Measurements from ENCODE around the gene PSMA7. TPM values are rescaled to one million over a fixed set of nuclear protein-coding genes. Genes with fewer than 3 reads are reported as not detected.

Gene PSMA7
- polyA plus RNA-seq, 1 donor (not counting 4 experiments of a cell fraction or from before 2014, with no cell fraction given), result 383 TPM

GRCh38 chr20:62120365-62120762, 22.8 kb downstream of the PSMA7 start:
- H3K4me3 ChIP-seq (ENCODE audit: control insufficient read depth in 2 of 3, extremely low read depth in 1 of 3, insufficient read depth in 2 of 3, low read depth in 1 of 3, low read length in 3 of 3), result no peak overlapping the region
- no peak for DNase-seq (ENCODE audit: low read depth, low spot score)

DNA sequence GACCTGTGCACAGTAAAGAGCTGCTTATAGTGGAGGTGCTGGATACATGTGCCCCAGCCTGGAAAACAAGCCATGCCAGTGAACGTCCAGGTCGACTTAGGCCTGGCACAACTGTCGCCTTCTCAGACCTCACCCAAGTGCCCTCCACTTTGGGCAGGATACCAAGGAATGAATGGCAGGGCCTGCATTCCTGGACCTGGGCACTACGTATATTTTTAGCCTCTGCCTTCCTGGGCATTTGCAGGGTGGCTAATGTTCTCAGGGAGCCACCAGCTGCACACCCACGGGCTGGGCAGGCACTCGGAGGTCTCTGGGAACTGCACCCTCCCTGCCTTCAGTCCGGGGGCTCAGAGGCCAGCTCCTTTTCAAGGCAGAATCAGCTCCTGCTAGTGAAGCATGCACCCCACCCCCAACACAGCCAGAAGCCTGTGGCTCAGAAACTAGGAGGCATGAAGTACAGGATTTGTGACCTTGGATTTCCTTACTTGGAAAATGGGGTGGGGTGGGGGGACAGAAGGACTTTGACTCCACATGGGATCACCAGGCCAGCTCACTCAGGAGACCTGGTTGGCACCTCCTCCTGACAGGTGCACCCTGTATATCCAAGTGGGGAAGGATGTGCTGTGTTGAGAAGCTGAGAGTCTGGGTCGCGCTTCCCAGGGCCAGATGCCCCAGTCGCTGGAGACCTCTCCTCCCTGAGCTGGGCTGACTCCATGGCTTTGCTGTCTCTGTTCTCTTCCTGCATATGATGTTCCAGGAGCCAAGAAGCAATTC, 23.4 kb downstream of the PSMA7 start:
- Histone ChIP-seq H3K4me3 (ENCODE audit: control insufficient read depth in 2 of 3, extremely low read depth in 1 of 3, insufficient read depth in 2 of 3, low read depth in 1 of 3, low read length in 3 of 3) (no peak overlapping the region), H3K9me3 (ENCODE audit: control insufficient read depth, low read depth, low read length) (no peaks in the 10 kb centered on the region), H3K4me2 (ENCODE audit: control insufficient read depth, extremely low read depth, insufficient read depth, low read depth, low read length) (no peak overlapping the region), H3K27me3 (ENCODE audit: control insufficient read depth, extremely low read depth, insufficient read depth, low read length) (peaks cover 33% of the 10 kb centered on the region), H3K4me1 (ENCODE audit: control insufficient read depth, extremely low read depth, insufficient read depth, low read length) (peaks cover 8% of the 10 kb centered on the region), H4K20me1 (ENCODE audit: control insufficient read depth, extremely low read depth, insufficient read depth, low read length) (peaks cover 12% of the 10 kb centered on the region), H2AFZ (ENCODE audit: control insufficient read depth, low read length) (no peak overlapping the region), H3K27ac (ENCODE audit: control insufficient read depth, insufficient read depth, low read length) (no peak overlapping the region), H3K9ac (ENCODE audit: control insufficient read depth, extremely low read depth, insufficient read depth, low read length) (no peak overlapping the region), H3K36me3 (ENCODE audit: control insufficient read depth in 2 of 2, extremely low read depth in 1 of 2, insufficient read depth in 2 of 2, low read length in 2 of 2) (no peaks in the 10 kb centered on the region), H3K9me1 (ENCODE audit: control insufficient read depth, extremely low read depth, insufficient read depth, low read length) (no peaks in the 10 kb centered on the region), H3K79me2 (ENCODE audit: control insufficient read depth, insufficient read depth, low read length) (peaks cover 14% of the 10 kb centered on the region)
- no peak for TF ChIP-seq EZH2 (IDR thresholded peaks at IDR 0.05; ENCODE audit: low read length)
- TF ChIP-seq, protein P1, sequence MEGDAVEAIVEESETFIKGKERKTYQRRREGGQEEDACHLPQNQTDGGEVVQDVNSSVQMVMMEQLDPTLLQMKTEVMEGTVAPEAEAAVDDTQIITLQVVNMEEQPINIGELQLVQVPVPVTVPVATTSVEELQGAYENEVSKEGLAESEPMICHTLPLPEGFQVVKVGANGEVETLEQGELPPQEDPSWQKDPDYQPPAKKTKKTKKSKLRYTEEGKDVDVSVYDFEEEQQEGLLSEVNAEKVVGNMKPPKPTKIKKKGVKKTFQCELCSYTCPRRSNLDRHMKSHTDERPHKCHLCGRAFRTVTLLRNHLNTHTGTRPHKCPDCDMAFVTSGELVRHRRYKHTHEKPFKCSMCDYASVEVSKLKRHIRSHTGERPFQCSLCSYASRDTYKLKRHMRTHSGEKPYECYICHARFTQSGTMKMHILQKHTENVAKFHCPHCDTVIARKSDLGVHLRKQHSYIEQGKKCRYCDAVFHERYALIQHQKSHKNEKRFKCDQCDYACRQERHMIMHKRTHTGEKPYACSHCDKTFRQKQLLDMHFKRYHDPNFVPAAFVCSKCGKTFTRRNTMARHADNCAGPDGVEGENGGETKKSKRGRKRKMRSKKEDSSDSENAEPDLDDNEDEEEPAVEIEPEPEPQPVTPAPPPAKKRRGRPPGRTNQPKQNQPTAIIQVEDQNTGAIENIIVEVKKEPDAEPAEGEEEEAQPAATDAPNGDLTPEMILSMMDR (optimal IDR thresholded peaks at IDR 0.05 in 1 of 3, IDR thresholded peaks at IDR 0.05 in 1 of 3, conservative IDR thresholded peaks at IDR 0.05 in 1 of 3; ENCODE audit: extremely low read depth in 1 of 3, insufficient read depth in 2 of 3, low read length in 3 of 3), result no peak
- dilution Hi-C loops (cut with MboI; ENCODE audit: extremely low pct_ligation_motif_present, low sequenced_read_pairs), result no loop called here
- DNase-seq (ENCODE audit: low read depth, low spot score), result no peak
- no peak for FAIRE-seq

More at GRCh38 chr20:62120365-62120762, 22.8 kb downstream of the PSMA7 start:
- H3K36me3 ChIP-seq (ENCODE audit: control insufficient read depth in 2 of 2, extremely low read depth in 1 of 2, insufficient read depth in 2 of 2, low read length in 2 of 2), result peaks cover 4 to 5% of the 10 kb centered on the region in 2 experiments
- peaks cover 17% of the 10 kb centered on the region for H3K79me2 ChIP-seq (ENCODE audit: control insufficient read depth, insufficient read depth, low read length)
- H3K9ac ChIP-seq (ENCODE audit: control insufficient read depth, extremely low read depth, insufficient read depth, low read length), result no peak overlapping the region
- H3K9me1 ChIP-seq (ENCODE audit: control insufficient read depth, extremely low read depth, insufficient read depth, low read length), result no peaks in the 10 kb centered on the region
- H4K20me1 ChIP-seq (ENCODE audit: control insufficient read depth, extremely low read depth, insufficient read depth, low read length), result peaks cover 14% of the 10 kb centered on the region
- H2AFZ ChIP-seq (ENCODE audit: control insufficient read depth, low read length), result no peak overlapping the region
- no peak overlapping the region for H3K27ac ChIP-seq (ENCODE audit: control insufficient read depth, insufficient read depth, low read length)
- no peak overlapping the region for H3K4me2 ChIP-seq (ENCODE audit: control insufficient read depth, extremely low read depth, insufficient read depth, low read depth, low read length)
- no peak for FAIRE-seq
- H3K27me3 ChIP-seq (ENCODE audit: control insufficient read depth, extremely low read depth, insufficient read depth, low read length), result peaks cover 28% of the 10 kb centered on the region
- H3K4me1 ChIP-seq (ENCODE audit: control insufficient read depth, extremely low read depth, insufficient read depth, low read length), result peaks cover 8% of the 10 kb centered on the region
- TF ChIP-seq, protein P1 (optimal IDR thresholded peaks at IDR 0.05 in 1 of 3, IDR thresholded peaks at IDR 0.05 in 1 of 3, conservative IDR thresholded peaks at IDR 0.05 in 1 of 3; ENCODE audit: extremely low read depth in 1 of 3, insufficient read depth in 2 of 3, low read length in 3 of 3), result no peak
- no peak for TF ChIP-seq EZH2 (IDR thresholded peaks at IDR 0.05; ENCODE audit: low read length)
- dilution Hi-C loops (cut with MboI; ENCODE audit: extremely low pct_ligation_motif_present, low sequenced_read_pairs), result no loop called here
- H3K9me3 ChIP-seq (ENCODE audit: control insufficient read depth, low read depth, low read length), result no peaks in the 10 kb centered on the region

All from keratinocyte (primary cell).